HG03025 (cell line): ENCODE results near the gene CATSPERZ.

Experiments
- ATAC-seq: cut with Tn5 transposase; IDR thresholded peaks from one replicate; pipeline ENCODE4 v1.9.1; 2021; ENCODE audit warnings: mild to moderate bottlenecking, moderate library complexity; ENCODE audit not compliant: unreplicated experiment, low FRiP score

CATSPERZ gene

DNA sequence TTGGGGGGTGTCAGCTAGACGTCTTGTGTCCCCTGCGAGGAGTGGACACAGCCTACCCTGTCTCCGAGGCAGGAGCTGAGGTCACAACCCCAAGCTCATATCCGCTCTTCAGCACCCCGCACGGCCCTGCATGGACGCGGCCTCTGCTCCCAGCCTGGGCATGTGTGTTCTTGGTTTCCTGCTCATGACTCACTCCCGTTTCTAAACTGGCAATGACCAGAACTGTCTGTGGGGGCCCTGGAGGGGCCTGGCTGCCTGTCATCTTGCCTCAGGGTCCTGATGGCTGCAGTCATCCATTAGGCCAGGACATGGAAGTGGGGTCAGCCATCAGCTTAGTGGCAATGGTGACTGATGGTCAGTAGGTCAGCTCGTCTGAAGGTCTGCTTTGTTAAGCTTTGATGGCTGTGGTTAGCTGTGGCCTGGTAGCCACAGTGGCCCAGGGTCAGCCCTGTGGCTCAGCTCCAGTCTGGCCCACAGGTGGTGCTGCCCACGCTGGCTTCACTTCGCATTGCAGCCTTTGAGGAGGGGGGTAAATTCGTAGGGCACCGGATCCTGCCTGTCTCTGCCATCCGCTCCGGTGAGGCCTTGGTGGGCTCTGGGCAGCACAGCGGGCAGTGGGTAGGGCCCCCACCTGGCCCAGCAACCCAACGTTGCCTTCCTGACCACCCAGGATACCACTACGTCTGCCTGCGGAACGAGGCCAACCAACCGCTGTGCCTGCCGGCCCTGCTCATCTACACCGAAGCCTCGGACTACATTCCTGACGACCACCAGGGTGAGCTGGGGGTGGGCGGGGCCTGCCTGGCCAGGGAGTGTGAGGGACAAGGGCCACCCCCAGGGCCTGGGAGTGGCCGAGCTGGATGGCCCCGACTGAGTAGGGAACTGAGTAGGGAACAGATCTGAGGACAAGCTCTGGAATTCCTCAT is 36.9 kb upstream of the CATSPERZ start:
- no peak for ATAC-seq

DNA sequence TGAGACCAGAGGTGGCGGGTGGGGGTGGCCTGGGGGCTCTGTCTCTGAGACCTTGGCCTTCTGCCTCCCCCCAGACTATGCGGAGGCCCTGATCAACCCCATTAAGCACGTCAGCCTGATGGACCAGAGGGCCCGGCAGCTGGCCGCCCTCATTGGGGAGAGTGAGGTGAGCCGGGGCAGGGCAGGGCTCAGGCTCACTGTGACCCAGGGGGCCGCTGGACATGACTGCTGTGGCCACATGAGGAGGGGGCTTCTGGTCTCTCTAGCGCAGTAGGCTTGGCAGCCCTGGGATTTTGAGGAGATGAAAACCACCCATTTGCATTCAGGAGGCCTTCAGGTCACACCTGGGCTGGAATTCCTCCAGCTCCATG is 36.2 kb upstream of the CATSPERZ start:
- ATAC-seq = no peak

DNA sequence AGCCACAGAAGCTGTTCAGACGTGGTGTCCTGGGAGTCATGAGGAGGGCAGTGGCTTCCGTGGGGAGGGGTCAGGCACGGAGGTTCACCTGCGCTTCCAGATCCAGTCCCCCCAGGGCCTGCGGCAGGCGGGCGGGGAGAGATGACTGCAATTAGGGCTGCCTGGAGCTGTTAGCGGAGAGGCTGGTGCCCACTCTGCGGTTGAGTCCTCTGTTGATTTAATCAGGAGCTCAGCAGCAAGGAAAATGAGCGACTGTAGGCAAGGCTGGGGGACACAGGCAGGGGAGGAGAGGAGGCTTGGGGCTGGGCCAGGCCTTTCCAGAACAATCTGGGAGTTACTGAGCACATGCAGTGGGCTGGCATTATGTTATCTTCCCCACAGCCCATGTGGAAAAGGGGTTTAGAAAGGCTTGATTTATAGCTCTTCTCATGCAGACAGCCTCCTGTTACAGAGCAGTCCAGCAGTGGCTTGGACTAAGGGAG is 35.7 kb upstream of the CATSPERZ start:
- ATAC-seq = no peak

DNA sequence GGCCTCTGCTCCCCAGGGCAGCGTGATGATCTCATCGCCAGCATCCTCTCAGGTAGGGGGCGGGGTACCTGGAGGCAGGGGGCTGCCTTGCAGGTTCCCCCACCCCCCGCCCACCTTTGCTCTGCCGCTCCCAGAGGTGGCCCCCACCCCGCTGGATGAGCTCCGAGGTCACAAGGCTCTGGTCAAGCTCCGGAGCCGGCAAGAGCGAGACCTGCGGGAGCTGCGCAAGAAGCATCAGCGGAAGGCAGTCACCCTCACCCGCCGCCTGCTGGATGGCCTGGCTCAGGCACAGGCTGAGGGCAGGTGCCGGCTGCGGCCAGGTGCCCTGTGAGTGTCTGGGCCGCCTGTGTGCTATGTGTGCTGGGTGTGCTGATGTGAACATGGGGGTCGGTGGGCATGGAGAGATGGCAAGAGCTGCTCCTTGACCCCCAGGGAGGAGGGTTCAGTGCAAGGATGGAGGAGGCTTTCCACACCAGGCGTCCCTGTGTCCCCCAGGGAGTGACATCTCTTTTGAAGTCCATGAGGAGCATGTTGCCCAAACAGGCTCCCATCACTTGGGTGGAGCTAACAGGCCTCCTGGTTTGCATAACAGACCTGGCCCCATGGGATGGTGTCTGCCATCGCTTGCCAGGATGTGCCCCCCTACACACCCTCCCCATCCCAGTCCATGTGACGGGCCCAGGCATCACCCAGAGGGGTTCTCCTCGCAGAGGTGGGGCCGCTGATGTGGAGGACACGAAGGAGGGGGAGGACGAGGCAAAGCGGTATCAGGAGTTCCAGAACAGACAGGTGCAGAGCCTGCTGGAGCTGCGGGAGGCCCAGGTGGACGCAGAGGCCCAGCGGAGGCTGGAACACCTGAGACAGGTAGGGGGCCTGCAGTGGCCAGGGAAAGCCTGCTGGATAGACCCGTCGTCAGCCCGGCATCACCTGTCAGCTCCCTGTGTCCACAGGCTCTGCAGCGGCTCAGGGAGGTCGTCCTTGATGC is 34.7 kb upstream of the CATSPERZ start:
- no peak for ATAC-seq

DNA sequence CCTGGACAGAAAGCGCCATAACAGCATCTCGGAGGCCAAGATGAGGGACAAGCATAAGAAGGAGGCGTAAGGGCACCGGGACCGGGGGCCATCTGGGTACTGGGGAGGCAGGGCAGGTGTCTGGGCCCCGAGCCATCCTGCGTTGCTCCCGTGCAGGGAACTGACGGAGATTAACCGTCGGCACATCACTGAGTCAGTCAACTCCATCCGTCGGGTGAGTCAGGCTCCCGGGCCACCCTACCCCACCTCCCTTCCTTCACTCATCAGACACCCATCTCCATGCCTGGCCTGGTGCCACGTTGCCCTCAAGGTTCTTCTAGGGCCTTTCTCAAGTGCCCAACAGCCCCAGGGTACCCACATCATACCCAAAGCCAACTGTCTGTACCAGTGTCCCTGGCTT is 33.8 kb upstream of the CATSPERZ start:
- ATAC-seq = no peak

DNA sequence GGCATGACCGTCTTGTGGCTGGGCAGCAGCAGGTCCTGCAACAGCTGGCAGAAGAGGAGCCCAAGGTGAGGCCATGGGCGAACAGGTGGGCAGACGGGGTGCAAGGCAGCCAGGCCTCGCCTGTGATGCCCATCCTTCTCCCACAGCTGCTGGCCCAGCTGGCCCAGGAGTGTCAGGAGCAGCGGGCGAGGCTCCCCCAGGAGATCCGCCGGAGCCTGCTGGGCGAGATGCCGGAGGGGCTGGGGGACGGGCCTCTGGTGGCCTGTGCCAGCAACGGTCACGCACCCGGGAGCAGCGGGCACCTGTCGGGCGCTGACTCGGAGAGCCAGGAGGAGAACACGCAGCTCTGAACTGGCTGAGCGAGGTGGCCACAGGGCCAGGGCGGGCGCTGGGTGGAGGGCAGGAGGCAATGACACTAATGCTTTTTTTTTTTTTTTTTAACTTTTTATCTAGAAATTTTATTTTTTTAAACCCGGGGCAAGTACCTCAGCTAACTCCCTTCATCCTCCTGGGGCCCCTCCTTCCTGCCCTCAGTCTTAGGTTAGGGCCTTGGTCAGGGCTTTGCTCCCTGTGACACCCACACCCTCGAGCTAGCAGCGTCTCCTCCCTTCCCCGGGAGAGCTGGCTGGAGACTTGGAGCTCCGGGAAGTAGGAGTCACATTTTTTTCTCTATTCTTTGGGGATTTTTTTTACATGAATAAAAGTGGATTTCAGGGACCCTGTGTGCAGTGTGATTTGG is 32.8 kb upstream of the CATSPERZ start:
- no peak for ATAC-seq

DNA sequence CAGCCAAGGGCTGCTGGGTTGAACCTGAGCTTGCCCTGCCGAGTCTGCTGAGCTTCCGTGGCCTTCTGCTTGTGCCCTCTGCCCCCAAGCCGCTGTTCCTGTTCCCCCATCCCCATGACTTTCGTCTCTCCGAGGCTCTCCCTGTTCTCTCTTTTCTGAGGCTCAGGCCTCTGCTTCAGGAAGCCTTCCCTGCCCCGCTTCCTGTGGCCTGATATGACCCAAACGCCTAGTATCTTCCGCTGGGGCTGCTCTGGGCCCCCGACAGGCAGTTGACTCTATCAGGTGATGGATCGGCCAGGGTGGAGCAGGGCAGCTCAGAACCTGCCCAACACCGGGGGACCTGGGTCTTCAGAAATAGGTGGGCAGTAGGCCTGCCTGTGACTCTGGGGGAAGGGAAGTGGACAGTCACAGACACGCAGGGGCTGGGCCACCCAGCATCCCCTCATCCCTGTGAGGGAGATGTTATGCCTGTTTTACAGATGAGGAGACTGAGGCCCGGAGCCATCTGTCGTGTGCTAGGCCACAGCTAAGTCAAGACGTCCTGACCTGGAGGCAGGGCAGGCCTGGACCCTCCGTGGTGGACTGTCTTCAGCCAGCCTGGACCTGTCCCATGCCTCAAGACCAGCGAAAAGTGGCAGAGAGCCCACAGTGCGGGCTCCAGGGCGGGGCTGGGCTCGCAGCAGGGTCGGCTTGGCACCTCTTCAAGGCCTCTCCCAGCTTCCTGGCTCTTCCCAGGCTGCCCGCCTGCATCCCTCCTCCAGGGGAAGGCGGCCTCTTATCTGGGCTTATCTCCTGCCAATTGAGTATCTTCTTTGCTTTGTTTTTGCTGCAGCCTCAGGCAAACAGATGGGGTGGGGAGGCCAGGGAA is 31.9 kb upstream of the CATSPERZ start:
- no peak for ATAC-seq

DNA sequence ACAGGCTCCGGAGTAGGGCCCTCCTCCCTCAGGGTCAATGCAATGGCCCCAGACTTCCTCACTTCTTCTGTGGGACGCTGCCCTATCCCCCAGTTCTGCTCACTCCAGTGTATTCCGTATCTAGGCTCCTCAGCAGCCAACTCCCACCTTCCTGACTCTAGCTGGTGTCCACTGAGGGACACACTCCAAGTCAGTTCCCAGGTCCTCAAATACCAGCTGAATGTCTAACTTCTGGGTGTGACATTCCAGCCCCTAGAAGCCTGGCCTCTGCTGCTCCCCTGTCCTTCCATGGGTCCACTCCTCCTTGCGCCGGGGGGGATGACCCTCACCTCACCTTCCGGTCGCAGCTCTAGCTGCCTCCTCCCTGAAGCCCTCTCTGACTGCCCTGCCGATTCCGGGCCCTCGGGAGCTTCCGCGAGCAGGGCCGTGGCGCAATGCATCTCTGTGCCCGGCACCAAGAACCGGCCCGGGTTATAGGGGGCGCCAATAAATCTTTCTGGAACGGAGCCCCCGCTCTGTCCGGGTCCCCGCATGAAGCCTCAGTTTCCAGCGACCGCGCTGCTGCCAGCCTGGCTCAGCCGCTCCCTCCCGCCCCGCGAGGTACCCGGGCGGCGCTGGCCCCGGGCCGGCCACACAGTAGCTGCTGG is 31.1 kb upstream of the CATSPERZ start:
- ATAC-seq = peak; percentile 5

DNA sequence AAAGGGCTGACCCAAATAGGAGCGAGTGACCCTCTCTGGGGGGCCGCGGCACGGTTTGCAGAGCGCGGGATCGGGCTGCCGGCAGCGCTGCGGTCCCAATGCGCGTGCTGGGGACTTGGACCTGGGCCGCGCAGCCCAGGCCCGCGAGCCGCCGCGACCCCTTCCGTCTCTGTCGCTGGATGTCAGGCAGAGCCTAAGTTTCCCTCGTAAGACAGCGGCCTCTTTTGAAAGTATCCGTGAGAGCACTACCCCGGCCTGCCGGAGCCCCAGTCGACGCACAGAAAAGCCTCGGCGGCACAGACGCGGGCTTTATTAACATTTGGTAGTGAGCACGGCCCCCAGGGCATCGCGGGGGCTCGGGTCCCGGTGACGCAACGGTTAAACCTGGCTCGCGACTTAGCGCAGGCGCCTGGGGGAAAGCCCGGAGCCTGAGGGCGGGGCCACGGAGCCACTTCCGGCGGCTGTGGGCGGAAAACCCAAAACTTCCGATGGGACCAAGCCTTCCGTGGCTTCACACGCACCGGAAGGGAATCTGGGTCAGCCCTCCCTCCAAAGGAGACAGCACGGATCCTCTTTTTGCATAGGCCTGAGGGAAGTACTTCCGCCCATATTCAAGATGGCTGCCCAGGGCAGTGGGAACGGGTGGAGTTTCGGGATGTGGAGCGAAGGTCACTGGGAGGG is 30.5 kb upstream of the CATSPERZ start:
- peak; percentile 70 for ATAC-seq

DNA sequence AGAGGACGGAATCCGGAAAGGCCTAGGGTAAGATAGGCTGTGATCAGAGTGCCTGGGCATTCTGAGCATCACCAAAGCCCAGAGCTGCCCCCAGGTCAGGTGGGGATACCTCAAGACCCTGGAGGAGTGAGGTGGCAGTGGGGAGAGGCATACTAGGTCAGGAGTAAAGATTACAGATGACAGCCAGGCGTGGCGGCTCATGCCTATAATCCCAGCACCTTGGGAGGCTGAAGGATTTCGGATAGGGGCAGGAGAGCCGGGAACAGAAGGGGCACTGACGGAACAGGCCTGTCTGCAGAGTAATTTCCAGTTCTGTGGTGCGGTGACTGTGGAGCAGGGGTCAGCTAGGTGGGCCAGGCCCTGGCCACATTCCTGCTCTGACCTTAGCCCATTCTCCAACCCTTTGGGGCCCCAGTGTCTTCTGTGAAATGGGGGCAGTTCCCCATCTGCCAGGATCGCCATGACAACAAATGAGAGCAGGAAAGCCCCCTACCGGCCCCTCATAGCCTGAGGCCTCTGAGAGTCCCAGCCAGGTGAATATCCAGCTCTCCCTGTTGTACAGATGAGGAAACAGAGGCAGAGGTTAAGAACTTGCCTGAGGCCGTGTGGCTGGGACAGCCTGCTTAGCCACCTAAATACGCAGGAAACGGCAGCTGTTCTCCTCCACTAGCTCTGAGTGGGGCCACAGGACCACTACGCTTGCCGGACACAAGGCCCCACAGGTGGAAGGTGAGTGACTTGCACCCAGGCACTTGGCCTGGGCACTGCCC is 24.9 kb upstream of the CATSPERZ start:
- ATAC-seq = no peak

DNA sequence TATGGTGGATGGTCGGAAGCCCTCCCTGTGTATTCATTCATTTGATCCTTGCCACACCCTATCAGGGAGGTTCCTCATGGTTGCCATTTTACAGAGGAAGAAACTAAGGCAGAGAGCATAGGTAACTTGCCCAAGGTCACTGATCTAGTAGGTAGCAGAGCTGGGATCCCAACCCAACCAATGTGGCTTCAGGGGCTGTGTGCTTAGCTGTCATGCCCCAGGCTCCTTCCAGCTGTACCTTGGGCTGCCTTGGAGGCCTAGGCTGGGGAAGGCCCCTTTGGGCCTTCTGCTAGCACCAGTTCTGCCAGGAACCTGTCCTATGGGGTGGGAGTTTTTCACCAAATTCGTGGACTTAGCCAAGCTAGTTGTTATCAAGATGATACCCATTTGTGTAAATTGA is 24.3 kb upstream of the CATSPERZ start:
- no peak for ATAC-seq

DNA sequence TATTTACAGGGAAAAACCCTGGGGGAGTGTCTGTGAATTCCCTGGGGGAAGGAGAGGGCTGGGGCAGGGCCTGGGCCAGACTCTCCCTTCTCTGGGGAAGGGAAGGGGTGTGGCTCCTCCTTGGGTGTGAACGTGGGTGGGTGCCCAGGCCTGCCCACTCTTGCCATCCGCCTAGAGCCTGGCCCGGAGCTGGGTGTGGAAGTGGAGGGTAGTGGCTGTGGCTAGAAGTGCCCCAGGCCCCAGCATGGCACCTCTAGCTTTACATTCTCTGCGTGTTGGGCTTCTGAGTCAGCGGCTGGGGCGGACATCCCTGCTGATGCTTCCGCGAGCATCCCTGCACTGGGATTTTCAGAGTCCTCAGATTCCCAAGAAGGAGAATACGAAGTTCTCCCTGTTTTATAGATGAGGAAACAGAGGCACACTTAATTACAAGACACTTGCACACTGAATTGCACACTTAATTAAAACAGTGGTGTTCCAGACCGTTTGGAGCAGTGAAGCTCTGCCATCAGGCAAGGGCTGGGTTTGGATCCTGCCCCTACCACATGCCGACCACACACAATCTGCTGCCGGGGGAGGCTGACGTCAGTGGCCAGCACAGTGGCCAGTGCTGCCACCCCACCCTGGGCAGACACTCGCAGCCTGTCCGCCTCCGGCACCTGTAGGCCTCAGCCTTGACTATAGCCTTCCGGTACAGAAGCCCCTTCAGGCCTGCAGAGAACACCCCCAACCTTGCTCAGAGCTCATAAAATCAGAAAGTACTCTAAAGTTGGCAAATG is 23.3 kb upstream of the CATSPERZ start:
- no peak for ATAC-seq

DNA sequence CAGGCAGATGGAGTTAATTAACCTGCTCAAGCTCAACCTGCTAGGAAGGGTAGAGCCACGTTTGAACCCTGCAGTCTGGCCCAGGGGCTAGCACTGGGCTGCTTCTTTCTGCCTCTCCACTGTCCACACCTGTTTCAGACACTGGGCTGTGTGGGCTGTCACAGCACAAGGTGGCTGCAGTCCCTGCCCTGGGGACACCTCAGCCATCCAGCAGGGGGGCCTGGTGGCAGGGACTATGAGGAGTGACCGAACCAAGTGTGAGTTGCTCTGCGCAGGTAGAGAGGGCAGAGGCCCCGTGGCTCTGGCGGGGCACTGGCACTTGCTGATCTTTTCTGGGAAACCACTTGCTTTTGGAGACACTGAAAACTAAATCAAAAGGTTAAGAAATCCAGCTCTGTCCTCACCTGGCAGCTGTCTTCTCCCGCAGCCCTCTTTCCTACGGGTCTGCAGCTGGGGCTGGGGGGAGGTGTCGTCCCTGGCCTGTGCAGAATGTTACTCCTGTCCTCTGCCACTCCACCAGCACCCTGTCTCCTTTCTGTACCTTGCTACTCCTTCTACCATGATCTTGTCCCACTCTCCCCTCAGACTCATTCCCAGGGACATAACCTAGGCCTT is 21.5 kb upstream of the CATSPERZ start:
- ATAC-seq = no peak

DNA sequence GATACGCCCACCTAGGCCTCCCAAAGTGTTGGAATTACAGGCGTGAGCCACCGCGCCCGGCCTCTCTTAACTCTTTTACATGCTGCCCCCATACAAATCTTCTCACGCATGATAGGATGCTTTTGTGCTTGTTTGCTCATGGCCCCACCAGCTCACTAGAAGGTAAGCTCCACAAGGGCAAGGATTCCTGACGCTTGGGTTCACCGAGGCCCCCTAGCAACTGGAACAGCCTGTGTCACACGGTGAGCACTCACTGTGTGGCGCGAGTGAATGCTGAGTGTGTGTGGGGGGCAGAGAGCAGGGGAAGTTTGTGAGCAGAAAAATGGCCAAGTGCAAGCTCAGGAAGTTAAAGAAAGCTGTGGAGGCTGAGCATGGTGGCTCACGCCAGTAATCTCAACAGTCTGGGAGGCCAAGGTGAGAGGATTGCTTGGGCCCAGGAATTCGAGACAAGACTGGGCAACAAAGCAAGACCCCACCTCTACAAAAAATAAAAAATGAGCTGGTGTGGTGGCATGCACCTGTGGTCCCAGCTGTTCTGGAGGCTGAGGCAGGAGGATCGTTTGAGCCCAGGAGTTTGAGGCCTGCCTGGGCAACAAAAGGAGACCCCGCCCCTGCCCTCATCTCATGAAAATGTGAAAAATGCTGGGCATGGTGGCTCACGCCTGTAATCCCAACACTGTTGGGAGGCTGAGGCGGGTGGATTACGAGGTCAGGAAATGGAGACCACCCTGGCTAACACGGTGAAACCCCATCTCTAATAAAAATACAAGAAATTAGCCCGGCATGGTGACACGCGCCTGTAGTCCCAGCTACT is 18.0 kb upstream of the CATSPERZ start:
- ATAC-seq = no peak

DNA sequence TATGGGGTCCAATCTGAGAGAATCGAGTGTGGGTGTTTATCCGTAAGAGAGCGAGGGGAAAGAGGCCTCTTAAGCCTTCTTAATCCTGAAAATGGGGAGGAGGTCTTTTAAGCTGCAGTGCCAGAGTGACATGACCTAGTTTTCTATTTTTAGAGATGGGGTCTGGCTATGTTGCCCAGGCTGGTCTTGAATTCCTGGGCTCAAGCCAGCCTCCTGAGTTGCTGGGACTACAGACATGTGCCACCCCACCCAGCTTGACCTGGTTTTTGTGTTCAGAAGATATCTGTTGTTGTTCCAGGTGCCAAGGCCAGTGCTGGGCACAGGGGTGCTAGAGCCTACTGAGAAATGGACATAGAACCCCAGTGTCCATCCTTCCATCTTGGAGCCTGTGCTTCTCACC is 17.1 kb upstream of the CATSPERZ start:
- no peak for ATAC-seq
